ENCODE measurements around the gene ISG20L2. TPM values are rescaled to one million over a fixed set of nuclear protein-coding genes. Genes with fewer than 3 reads are reported as not detected.

ISG20L2 gene
- total RNA-seq, 2 experiments from 2014 or later = 56.3 to 58.8 TPM

DNA sequence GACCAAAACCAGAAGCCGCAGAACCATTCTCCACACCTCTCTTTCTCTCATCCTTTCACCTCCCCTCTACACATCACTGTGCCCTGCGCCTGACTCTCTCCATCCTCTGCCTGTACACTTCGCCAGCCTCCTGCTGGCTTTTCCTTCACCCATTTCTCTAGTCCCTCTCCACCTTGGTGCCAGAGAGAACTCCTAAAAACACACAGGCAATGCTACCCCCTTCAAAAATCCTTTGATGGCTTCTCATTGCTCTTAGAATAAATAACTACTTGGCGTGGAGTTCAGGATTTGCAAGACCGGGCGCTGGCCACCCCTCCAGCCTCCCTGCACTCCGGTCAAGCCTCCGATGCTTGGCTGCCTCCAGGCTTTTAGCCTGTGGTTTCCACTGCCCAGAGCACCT is 31.8 kb downstream of the ISG20L2 start:
- Mint-ChIP-seq H3K4me1 (ENCODE audit: low read depth) (peaks cover 31% of the 10 kb centered on the region), H3K4me3 (no peak overlapping the region), H3K36me3 (ENCODE audit: low read depth) (peaks cover 3% of the 10 kb centered on the region), H3K27me3 (ENCODE audit: low read depth) (peaks cover 29% of the 10 kb centered on the region), H3K27ac (no peak overlapping the region), H3K9me3 (ENCODE audit: insufficient read depth) (no peaks in the 10 kb centered on the region)
- ChIA-PET CTCF (interaction anchor here (0.9 to 4.1 kb wide), 4 partner anchors 29 to 194 kb away, joined by 3 to 19 read pairs (median 3); no protein-coding TSS in a partner anchor), POLR2A (no interaction called here)
- DNase-seq = no peak
- no peak for ATAC-seq

DNA sequence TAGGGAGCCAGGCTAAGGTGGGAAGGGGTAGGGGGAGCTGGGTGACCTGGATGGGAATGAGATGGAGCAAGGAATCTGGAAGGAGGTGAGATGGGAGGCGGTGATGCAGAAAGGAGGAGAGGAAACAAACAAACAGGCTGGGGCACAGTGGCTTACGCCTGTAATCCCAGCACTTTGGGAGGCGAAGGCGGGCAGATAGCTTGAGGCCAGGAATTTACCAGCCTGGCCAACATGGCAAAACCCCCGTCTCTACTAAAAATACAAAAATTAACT is 33.9 kb downstream of the ISG20L2 start:
- Mint-ChIP-seq H3K9me3 (ENCODE audit: insufficient read depth) (no peaks in the 10 kb centered on the region), H3K27ac (no peak overlapping the region), H3K27me3 (ENCODE audit: low read depth) (peaks cover 47% of the 10 kb centered on the region), H3K4me3 (no peak overlapping the region), H3K4me1 (ENCODE audit: low read depth) (peaks cover 25% of the 10 kb centered on the region), H3K36me3 (ENCODE audit: low read depth) (peaks cover 3% of the 10 kb centered on the region)
- no peak for ATAC-seq
- ChIA-PET POLR2A (no interaction called here), CTCF (interaction anchor here (11.7 to 19.7 kb wide), 2 partner anchors 11 to 31 kb away, joined by 311 to 543 read pairs; partner anchors contain the start of genes CRABP2, ISG20L2 and METTL25B)
- no peak for DNase-seq

DNA sequence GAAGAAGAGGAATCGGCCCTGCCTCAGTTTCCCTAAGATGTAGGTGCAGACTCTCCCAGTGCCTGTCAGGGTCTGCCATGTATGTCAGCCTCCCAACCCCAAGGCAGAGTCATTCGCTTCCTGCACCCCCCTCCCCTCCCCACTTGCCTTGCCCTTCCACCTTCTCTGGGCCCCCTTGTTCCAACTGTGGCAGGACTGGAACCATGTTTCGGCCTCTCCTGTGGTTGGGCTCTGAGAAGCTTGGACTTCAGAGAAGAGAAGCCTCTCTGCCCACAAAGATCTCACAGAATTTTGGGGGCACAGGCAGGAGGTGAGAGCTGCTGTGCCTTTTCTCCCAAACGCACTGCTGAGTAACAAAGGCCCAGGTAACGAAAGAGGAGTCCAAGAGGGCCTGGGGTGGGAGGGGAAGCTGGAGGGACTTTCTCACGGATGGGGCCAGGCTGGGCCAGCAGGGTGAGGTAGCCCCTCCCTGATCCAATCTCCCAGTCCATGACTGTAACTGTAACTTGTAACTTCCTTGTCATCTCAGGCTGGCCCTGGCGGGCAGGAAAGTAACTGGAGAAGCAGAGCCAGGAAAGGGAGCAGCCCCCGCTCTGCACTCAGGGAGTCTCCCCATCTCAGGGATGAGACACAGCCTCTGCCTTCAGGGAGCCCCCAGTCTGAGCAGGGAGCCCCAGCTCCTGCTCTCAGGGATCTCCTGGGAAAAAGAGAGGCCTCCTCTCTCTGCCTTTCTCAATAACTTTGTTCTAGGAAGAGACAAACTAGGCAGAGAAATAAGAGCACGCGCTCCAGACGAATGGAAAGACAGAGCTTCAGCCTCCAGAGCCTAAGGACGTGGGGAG is 34.5 kb downstream of the ISG20L2 start:
- ATAC-seq = no peak
- H3K36me3 Mint-ChIP-seq (ENCODE audit: low read depth) = peaks cover 3% of the 10 kb centered on the region
- no peak overlapping the region for H3K27ac Mint-ChIP-seq
- POLR2A ChIA-PET = no interaction called here
- peaks cover 48% of the 10 kb centered on the region for H3K27me3 Mint-ChIP-seq (ENCODE audit: low read depth)
- H3K4me1 Mint-ChIP-seq (ENCODE audit: low read depth) = peaks cover 29% of the 10 kb centered on the region
- no peaks in the 10 kb centered on the region for H3K9me3 Mint-ChIP-seq (ENCODE audit: insufficient read depth)
- CTCF ChIA-PET = interaction anchor here (1.3 to 19.7 kb wide), 3 partner anchors 10 to 31 kb away, joined by 7 to 543 read pairs (median 311); partner anchors contain the start of genes CRABP2, ISG20L2 and METTL25B
- no peak for DNase-seq
- H3K4me3 Mint-ChIP-seq = no peak overlapping the region

DNA sequence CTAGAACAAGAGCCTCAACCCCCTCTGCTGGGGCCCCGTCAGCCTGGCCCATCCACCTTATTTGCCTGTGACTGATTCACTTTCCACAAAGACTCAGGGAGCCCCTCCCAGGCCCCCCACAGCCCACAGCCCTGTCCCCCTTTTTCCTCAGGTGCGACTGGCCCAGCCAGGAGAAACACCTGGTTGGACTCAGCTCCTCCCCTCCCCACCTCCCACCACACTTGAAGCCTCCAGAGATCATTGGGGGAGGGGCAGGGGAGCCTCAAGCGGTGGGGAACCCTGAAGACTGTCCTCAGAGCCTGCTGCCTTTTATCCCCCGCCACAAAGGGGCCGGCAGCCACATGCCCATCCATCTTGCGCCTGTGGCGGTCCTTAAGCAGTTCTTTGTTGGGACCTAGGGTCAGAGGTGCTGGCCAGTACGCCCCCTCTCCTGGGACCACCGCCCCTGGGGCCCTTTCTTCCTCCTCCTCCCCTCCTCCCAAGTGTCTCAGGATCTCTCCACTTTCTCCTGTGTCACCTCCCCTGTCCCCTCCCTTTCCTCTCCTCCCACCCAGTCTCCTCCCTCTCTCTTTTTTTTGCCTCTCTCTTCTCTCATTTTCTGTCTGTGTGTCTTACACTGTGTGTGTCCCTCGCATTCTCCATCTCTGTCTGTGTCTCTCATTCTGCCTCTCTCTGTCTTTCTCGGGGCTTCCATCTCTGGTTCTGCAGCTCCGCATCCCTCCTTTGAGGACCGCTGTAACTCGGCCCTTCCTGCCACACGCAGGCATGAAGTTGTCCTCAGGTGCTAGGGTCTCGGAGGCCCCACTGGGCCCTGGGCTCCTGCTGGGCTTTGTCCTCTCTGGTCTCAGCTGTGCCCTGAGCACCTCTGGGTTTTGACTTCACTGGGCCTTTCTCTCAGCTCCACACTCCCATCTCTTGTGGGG is 35.4 kb downstream of the ISG20L2 start:
- CTCF ChIA-PET = interaction anchor here (1.3 to 19.7 kb wide), 4 partner anchors 9 to 32 kb away, joined by 7 to 543 read pairs (median 190); partner anchors contain the start of genes CRABP2, ISG20L2, METTL25B and NES
- Mint-ChIP-seq H3K27me3 (ENCODE audit: low read depth) (peaks cover 53% of the 10 kb centered on the region), H3K27ac (peak overlapping the region; percentile 15), H3K4me1 (ENCODE audit: low read depth) (peaks cover 29% of the 10 kb centered on the region), H3K4me3 (no peak overlapping the region), H3K36me3 (ENCODE audit: low read depth) (no peaks in the 10 kb centered on the region), H3K9me3 (ENCODE audit: insufficient read depth) (no peaks in the 10 kb centered on the region)
- DNase-seq = peak; percentile 47
- POLR2A ChIA-PET = no interaction called here
- ATAC-seq = no peak

- H3K4me3 Mint-ChIP-seq = no peak overlapping the region
- DNase-seq (no peak), ATAC-seq (no peak)
- POLR2A ChIA-PET = no interaction called here
- peaks cover 29% of the 10 kb centered on the region for H3K4me1 Mint-ChIP-seq (ENCODE audit: low read depth)
- no peaks in the 10 kb centered on the region for H3K9me3 Mint-ChIP-seq (ENCODE audit: insufficient read depth)
- H3K27ac Mint-ChIP-seq = no peak overlapping the region
- CTCF ChIA-PET = interaction anchor here (4.3 to 19.7 kb wide), 6 partner anchors 13 to 167 kb away, joined by 26 to 543 read pairs (median 102); partner anchors contain the start of genes CRABP2, INSRR, ISG20L2 and METTL25B
- H3K27me3 Mint-ChIP-seq (ENCODE audit: low read depth) = peaks cover 53% of the 10 kb centered on the region
- H3K36me3 Mint-ChIP-seq (ENCODE audit: low read depth) = no peaks in the 10 kb centered on the region
These were observed 36.1 kb downstream of the ISG20L2 start for GRCh38 chr1:156692441-156692924.

DNA sequence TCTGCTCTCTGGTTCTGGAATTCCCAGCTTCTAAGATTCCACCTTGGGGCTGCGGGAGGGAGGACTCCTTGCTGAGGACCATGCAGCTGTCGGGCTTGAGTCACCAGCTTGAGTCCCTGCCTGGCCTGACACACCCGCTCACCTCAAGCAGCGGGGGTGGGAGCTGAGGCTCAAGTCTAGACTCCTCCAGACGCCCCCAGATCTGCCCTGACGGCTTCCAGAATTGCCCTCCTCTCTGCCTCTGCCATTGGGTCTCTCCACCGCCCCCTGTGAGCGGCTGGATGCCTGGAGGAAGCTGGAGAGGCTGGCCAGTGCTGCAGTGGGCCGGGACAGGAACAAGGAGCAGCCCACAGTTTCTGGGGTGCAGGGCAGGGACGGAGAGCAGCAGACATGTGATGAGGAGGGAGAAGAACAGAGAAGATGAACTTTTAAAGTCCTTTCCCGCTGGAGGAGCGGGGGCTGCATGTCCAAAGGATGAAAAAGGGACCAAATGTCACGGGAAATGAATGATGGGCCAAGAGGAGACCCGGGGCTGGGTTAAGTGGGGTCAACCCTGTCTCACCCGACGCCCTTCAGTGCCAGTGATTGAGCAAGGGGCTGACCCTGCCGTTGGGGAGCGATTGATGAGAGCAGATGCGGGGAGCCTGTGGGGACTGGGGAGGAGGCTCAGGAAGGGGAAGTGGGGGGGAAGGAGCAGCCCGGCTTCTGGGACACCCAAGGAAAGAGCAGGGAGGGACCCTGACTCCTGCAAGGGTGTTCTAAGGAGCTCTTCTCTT is 36.7 kb downstream of the ISG20L2 start:
- ATAC-seq = no peak
- ChIA-PET CTCF (interaction anchor here (1.0 to 19.7 kb wide), 7 partner anchors 13 to 184 kb away, joined by 3 to 543 read pairs (median 69); partner anchors contain the start of genes CRABP2, INSRR, ISG20L2 and METTL25B), POLR2A (interaction anchor here (0.9 kb wide), 1 partner anchor 100 kb away, joined by 3 read pairs; the partner anchor contains the start of gene NAXE)
- no peak overlapping the region for H3K4me3 Mint-ChIP-seq
- H3K9me3 Mint-ChIP-seq (ENCODE audit: insufficient read depth) = no peaks in the 10 kb centered on the region
- no peaks in the 10 kb centered on the region for H3K36me3 Mint-ChIP-seq (ENCODE audit: low read depth)
- H3K4me1 Mint-ChIP-seq (ENCODE audit: low read depth) = peaks cover 29% of the 10 kb centered on the region
- peak overlapping the region; percentile 5 for H3K27ac Mint-ChIP-seq
- no peak for DNase-seq
- H3K27me3 Mint-ChIP-seq (ENCODE audit: low read depth) = peaks cover 53% of the 10 kb centered on the region

DNA sequence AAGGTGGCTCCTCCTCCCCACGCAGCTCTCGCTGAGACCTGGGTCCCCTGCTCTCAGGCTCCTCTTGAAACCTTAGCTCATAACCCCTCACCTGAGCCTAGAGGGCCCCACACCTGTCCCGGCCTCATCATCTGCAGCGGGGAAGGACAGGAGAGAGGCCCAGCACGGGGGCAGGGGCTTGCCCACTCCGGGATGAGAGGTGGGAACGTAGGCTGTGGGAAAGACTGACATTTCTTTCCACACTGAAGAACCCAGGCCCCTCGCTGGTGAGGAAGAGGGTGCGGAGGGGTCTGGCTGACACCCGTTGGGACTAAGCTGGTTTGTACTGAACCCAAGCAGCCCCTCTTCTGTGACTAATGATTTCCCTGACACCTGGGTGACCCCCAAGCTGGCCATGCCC is 37.4 kb downstream of the ISG20L2 start:
- H3K36me3 Mint-ChIP-seq (ENCODE audit: low read depth) = no peaks in the 10 kb centered on the region
- H3K27me3 Mint-ChIP-seq (ENCODE audit: low read depth) = peaks cover 53% of the 10 kb centered on the region
- no peak for ATAC-seq
- no peaks in the 10 kb centered on the region for H3K9me3 Mint-ChIP-seq (ENCODE audit: insufficient read depth)
- no peak overlapping the region for H3K4me3 Mint-ChIP-seq
- H3K27ac Mint-ChIP-seq = no peak overlapping the region
- no peak for DNase-seq
- peaks cover 29% of the 10 kb centered on the region for H3K4me1 Mint-ChIP-seq (ENCODE audit: low read depth)
- CTCF ChIA-PET = interaction anchor here (1.0 to 19.7 kb wide), 9 partner anchors 12 to 199 kb away, joined by 3 to 543 read pairs (median 67); partner anchors contain the start of genes CRABP2, INSRR, ISG20L2 and METTL25B
- POLR2A ChIA-PET = interaction anchor here (0.9 kb wide), 1 partner anchor 99 kb away, joined by 3 read pairs; the partner anchor contains the start of gene NAXE

- H3K27ac Mint-ChIP-seq = no peak overlapping the region
- H3K9me3 Mint-ChIP-seq (ENCODE audit: insufficient read depth) = no peaks in the 10 kb centered on the region
- H3K27me3 Mint-ChIP-seq (ENCODE audit: low read depth) = peaks cover 54% of the 10 kb centered on the region
- ATAC-seq = no peak
- peaks cover 29% of the 10 kb centered on the region for H3K4me1 Mint-ChIP-seq (ENCODE audit: low read depth)
- DNase-seq = no peak
- CTCF ChIA-PET = interaction anchor here (0.9 to 19.7 kb wide), 20 partner anchors 12 to 245 kb away, joined by 3 to 543 read pairs (median 10); partner anchors contain the start of genes CRABP2, INSRR, ISG20L2 and METTL25B
- no peak overlapping the region for H3K4me3 Mint-ChIP-seq
- H3K36me3 Mint-ChIP-seq (ENCODE audit: low read depth) = no peaks in the 10 kb centered on the region
- POLR2A ChIA-PET = interaction anchor here (0.7 to 2.1 kb wide), 5 partner anchors 11 to 99 kb away, joined by 3 to 16 read pairs (median 5); partner anchors contain the start of gene NAXE
These were observed 37.9 kb downstream of the ISG20L2 start for GRCh38 chr1:156690675-156691036.

GRCh38 chr1:156689953-156690674 is 38.5 kb downstream of the ISG20L2 start:
- CTCF ChIA-PET = interaction anchor here (0.6 to 19.7 kb wide), 48 partner anchors 11 to 445 kb away, joined by 3 to 543 read pairs (median 4); partner anchors contain the start of genes CRABP2, INSRR, ISG20L2 and METTL25B
- peaks cover 29% of the 10 kb centered on the region for H3K4me1 Mint-ChIP-seq (ENCODE audit: low read depth)
- peaks cover 57% of the 10 kb centered on the region for H3K27me3 Mint-ChIP-seq (ENCODE audit: low read depth)
- no peak for ATAC-seq
- H3K27ac Mint-ChIP-seq = no peak overlapping the region
- no peaks in the 10 kb centered on the region for H3K9me3 Mint-ChIP-seq (ENCODE audit: insufficient read depth)
- no peak overlapping the region for H3K4me3 Mint-ChIP-seq
- H3K36me3 Mint-ChIP-seq (ENCODE audit: low read depth) = no peaks in the 10 kb centered on the region
- POLR2A ChIA-PET = interaction anchor here (0.7 to 2.1 kb wide), 5 partner anchors 11 to 66 kb away, joined by 3 to 16 read pairs (median 5); partner anchors contain the start of genes ISG20L2 and METTL25B
- no peak for DNase-seq
